ENCODE data around the gene COL27A1.

Gene COL27A1

GRCh38 chr9:114300846-114301797 is 145.8 kb downstream of the COL27A1 start:
- Histone ChIP-seq H3K4me2 (ENCODE audit: low read length) (no peak overlapping the region), H3K4me1 (ENCODE audit: control insufficient read depth, insufficient read depth, low read length) (no peaks in the 10 kb centered on the region), H3K27me3 (ENCODE audit: control insufficient read depth, insufficient read depth, low read length) (no peaks in the 10 kb centered on the region), H3K36me3 (ENCODE audit: insufficient read depth, low read length) (peaks cover 12% of the 10 kb centered on the region), H3K4me3 (ENCODE audit: low read length) (no peak overlapping the region), H3K9ac (ENCODE audit: low read depth, low read length) (no peak overlapping the region), H3K9me3 (replicated peaks; ENCODE audit: low read length) (no peaks in the 10 kb centered on the region)

- H3K9ac ChIP-seq (ENCODE audit: low read depth, low read length) = no peak overlapping the region
- H3K4me3 ChIP-seq (ENCODE audit: low read length) = no peak overlapping the region
- no peaks in the 10 kb centered on the region for H3K27me3 ChIP-seq (ENCODE audit: control insufficient read depth, insufficient read depth, low read length)
- H3K9me3 ChIP-seq (replicated peaks; ENCODE audit: low read length) = no peaks in the 10 kb centered on the region
- no peaks in the 10 kb centered on the region for H3K4me1 ChIP-seq (ENCODE audit: control insufficient read depth, insufficient read depth, low read length)
- no peak overlapping the region for H3K4me2 ChIP-seq (ENCODE audit: low read length)
- H3K36me3 ChIP-seq (ENCODE audit: insufficient read depth, low read length) = peaks cover 17% of the 10 kb centered on the region
Observed at GRCh38 chr9:114301798-114302565, 146.6 kb downstream of the COL27A1 start.

- Histone ChIP-seq H3K4me1 (ENCODE audit: control insufficient read depth, insufficient read depth, low read length) (no peaks in the 10 kb centered on the region), H3K4me2 (ENCODE audit: low read length) (no peak overlapping the region), H3K9me3 (replicated peaks; ENCODE audit: low read length) (no peaks in the 10 kb centered on the region), H3K4me3 (ENCODE audit: low read length) (no peak overlapping the region), H3K27me3 (ENCODE audit: control insufficient read depth, insufficient read depth, low read length) (no peaks in the 10 kb centered on the region), H3K36me3 (ENCODE audit: insufficient read depth, low read length) (peaks cover 20% of the 10 kb centered on the region), H3K9ac (ENCODE audit: low read depth, low read length) (no peak overlapping the region)
Observed at GRCh38 chr9:114302727-114303126, 147.4 kb downstream of the COL27A1 start.

GRCh38 chr9:114303571-114303970 is 148.2 kb downstream of the COL27A1 start:
- Histone ChIP-seq H3K9me3 (replicated peaks; ENCODE audit: low read length) (no peaks in the 10 kb centered on the region), H3K9ac (ENCODE audit: low read depth, low read length) (no peak overlapping the region), H3K4me3 (ENCODE audit: low read length) (no peak overlapping the region), H3K27me3 (ENCODE audit: control insufficient read depth, insufficient read depth, low read length) (no peaks in the 10 kb centered on the region), H3K36me3 (ENCODE audit: insufficient read depth, low read length) (peaks cover 19% of the 10 kb centered on the region), H3K4me1 (ENCODE audit: control insufficient read depth, insufficient read depth, low read length) (no peaks in the 10 kb centered on the region), H3K4me2 (ENCODE audit: low read length) (no peak overlapping the region)

GRCh38 chr9:114303977-114304376 is 148.6 kb downstream of the COL27A1 start:
- no peaks in the 10 kb centered on the region for H3K4me1 ChIP-seq (ENCODE audit: control insufficient read depth, insufficient read depth, low read length)
- no peak overlapping the region for H3K9ac ChIP-seq (ENCODE audit: low read depth, low read length)
- H3K9me3 ChIP-seq (replicated peaks; ENCODE audit: low read length) = no peaks in the 10 kb centered on the region
- H3K27me3 ChIP-seq (ENCODE audit: control insufficient read depth, insufficient read depth, low read length) = no peaks in the 10 kb centered on the region
- H3K4me2 ChIP-seq (ENCODE audit: low read length) = no peak overlapping the region
- H3K4me3 ChIP-seq (ENCODE audit: low read length) = no peak overlapping the region
- H3K36me3 ChIP-seq (ENCODE audit: insufficient read depth, low read length) = peaks cover 22% of the 10 kb centered on the region

GRCh38 chr9:114304416-114305188 is 149.3 kb downstream of the COL27A1 start:
- Histone ChIP-seq H3K4me1 (ENCODE audit: control insufficient read depth, insufficient read depth, low read length) (no peaks in the 10 kb centered on the region), H3K27me3 (ENCODE audit: control insufficient read depth, insufficient read depth, low read length) (no peaks in the 10 kb centered on the region), H3K4me2 (ENCODE audit: low read length) (no peak overlapping the region), H3K36me3 (ENCODE audit: insufficient read depth, low read length) (peaks cover 23% of the 10 kb centered on the region), H3K9ac (ENCODE audit: low read depth, low read length) (no peak overlapping the region), H3K4me3 (ENCODE audit: low read length) (no peak overlapping the region), H3K9me3 (replicated peaks; ENCODE audit: low read length) (no peaks in the 10 kb centered on the region)

- H3K4me2 ChIP-seq (ENCODE audit: low read length) = no peak overlapping the region
- no peak overlapping the region for H3K9ac ChIP-seq (ENCODE audit: low read depth, low read length)
- no peak overlapping the region for H3K4me3 ChIP-seq (ENCODE audit: low read length)
- peaks cover 16% of the 10 kb centered on the region for H3K36me3 ChIP-seq (ENCODE audit: insufficient read depth, low read length)
- H3K4me1 ChIP-seq (ENCODE audit: control insufficient read depth, insufficient read depth, low read length) = no peaks in the 10 kb centered on the region
- no peaks in the 10 kb centered on the region for H3K27me3 ChIP-seq (ENCODE audit: control insufficient read depth, insufficient read depth, low read length)
- H3K9me3 ChIP-seq (replicated peaks; ENCODE audit: low read length) = no peaks in the 10 kb centered on the region
Observed at GRCh38 chr9:114307899-114308267, 152.5 kb downstream of the COL27A1 start.

- Histone ChIP-seq H3K4me3 (ENCODE audit: low read length) (no peak overlapping the region), H3K4me2 (ENCODE audit: low read length) (no peak overlapping the region), H3K9me3 (replicated peaks; ENCODE audit: low read length) (no peaks in the 10 kb centered on the region), H3K9ac (ENCODE audit: low read depth, low read length) (no peak overlapping the region), H3K27me3 (ENCODE audit: control insufficient read depth, insufficient read depth, low read length) (no peaks in the 10 kb centered on the region), H3K36me3 (ENCODE audit: insufficient read depth, low read length) (peaks cover 16% of the 10 kb centered on the region), H3K4me1 (ENCODE audit: control insufficient read depth, insufficient read depth, low read length) (no peaks in the 10 kb centered on the region)
Observed at GRCh38 chr9:114308361-114308950, 153.1 kb downstream of the COL27A1 start.

- H3K9me3 ChIP-seq (replicated peaks; ENCODE audit: low read length) = no peaks in the 10 kb centered on the region
- H3K27me3 ChIP-seq (ENCODE audit: control insufficient read depth, insufficient read depth, low read length) = no peaks in the 10 kb centered on the region
- H3K36me3 ChIP-seq (ENCODE audit: insufficient read depth, low read length) = peaks cover 16% of the 10 kb centered on the region
- no peak overlapping the region for H3K9ac ChIP-seq (ENCODE audit: low read depth, low read length)
- H3K4me2 ChIP-seq (ENCODE audit: low read length) = no peak overlapping the region
- no peak overlapping the region for H3K4me3 ChIP-seq (ENCODE audit: low read length)
- no peaks in the 10 kb centered on the region for H3K4me1 ChIP-seq (ENCODE audit: control insufficient read depth, insufficient read depth, low read length)
Observed at GRCh38 chr9:114309096-114309495, 153.8 kb downstream of the COL27A1 start.

- Histone ChIP-seq H3K4me2 (ENCODE audit: low read length) (no peak overlapping the region), H3K27me3 (ENCODE audit: control insufficient read depth, insufficient read depth, low read length) (no peaks in the 10 kb centered on the region), H3K9ac (ENCODE audit: low read depth, low read length) (no peak overlapping the region), H3K36me3 (ENCODE audit: insufficient read depth, low read length) (peaks cover 16% of the 10 kb centered on the region), H3K4me3 (ENCODE audit: low read length) (no peak overlapping the region), H3K4me1 (ENCODE audit: control insufficient read depth, insufficient read depth, low read length) (no peaks in the 10 kb centered on the region), H3K9me3 (replicated peaks; ENCODE audit: low read length) (no peaks in the 10 kb centered on the region)
Observed at GRCh38 chr9:114310471-114311450, 155.4 kb downstream of the COL27A1 start.

Data from skeletal muscle satellite cell (primary cell).